Caco-2 (cell line): ENCODE results near the gene LPCAT1. TPM values are rescaled to one million over a fixed set of nuclear protein-coding genes. Genes with fewer than 3 reads are reported as not detected.

Experiments
- BruUV-seq: library from RNA; stranded (reverse); fragments of 400-500 nt; replicated peaks from 2 replicates; lab custom pipeline; 2021; lab: Mats Ljungman, UMichigan
- CTCF ChIA-PET: fragments of 300-600 bp; sonication (Branson Sonifier 250); formaldehyde crosslinking; loops from one replicate; lab custom pipeline; 2022; ENCODE audit warnings: antibody characterized with exemption; lab: Charles Lee
- POLR2A ChIA-PET: fragments of 300-600 bp; sonication (Branson Sonifier 250); formaldehyde crosslinking; loops from one replicate; lab custom pipeline; 2022; ENCODE audit warnings: antibody characterized with exemption; lab: Charles Lee
- DNase-seq, 2 experiments: peaks; one replicate each; pipeline versions ENCODE4 v3.0.0 to v3.0.0-alpha.2; 2020 to 2022
- H3K27me3 ChIP-seq: replicated peaks from 2 replicates; pipeline ENCODE4 v1.6.0; 2011; ENCODE audit warnings: low read length; ENCODE audit not compliant: control insufficient read depth, insufficient read depth
- H3K36me3 ChIP-seq: 2 replicates; pipeline ENCODE4 v1.5.1; 2011; ENCODE audit warnings: low read length; ENCODE audit not compliant: control insufficient read depth, insufficient read depth
- H3K4me1 ChIP-seq: fragments of 250-450 bp; sonication (Bioruptor Pico); 2 replicates; pipeline ENCODE4 v1.5.1; 2020; ENCODE audit warnings: mild to moderate bottlenecking
- H3K4me3 ChIP-seq: 2 replicates; pipeline ENCODE4 v1.5.1; 2011; ENCODE audit warnings: low read depth, mild to moderate bottlenecking, control low read depth, low read length
- H3K9me3 ChIP-seq: fragments of 250-450 bp; sonication (Bioruptor Pico); 2 replicates; pipeline ENCODE4 v1.5.1; 2020; ENCODE audit warnings: mild to moderate bottlenecking, moderate library complexity
- H3K27ac Mint-ChIP-seq: one replicate; pipeline ENCODE4 v1.8.0; 2022; ENCODE audit warnings: mixed read lengths; ENCODE audit not compliant: unreplicated experiment
- H3K27me3 Mint-ChIP-seq: one replicate; pipeline ENCODE4 v1.8.0; 2022; ENCODE audit warnings: mixed read lengths; ENCODE audit not compliant: insufficient read depth, unreplicated experiment
- H3K36me3 Mint-ChIP-seq: one replicate; pipeline ENCODE4 v1.8.0; 2022; ENCODE audit warnings: mild to moderate bottlenecking, mixed read lengths; ENCODE audit not compliant: insufficient read depth, unreplicated experiment
- H3K4me1 Mint-ChIP-seq: one replicate; pipeline ENCODE4 v1.8.0; 2022; ENCODE audit warnings: low read depth, mixed read lengths; ENCODE audit not compliant: unreplicated experiment
- H3K4me3 Mint-ChIP-seq: one replicate; pipeline ENCODE4 v1.8.0; 2022; ENCODE audit warnings: mild to moderate bottlenecking, moderate library complexity, mixed read lengths; ENCODE audit not compliant: unreplicated experiment
- H3K9me3 Mint-ChIP-seq: one replicate; pipeline ENCODE4 v1.8.0; 2022; ENCODE audit warnings: mixed read lengths; ENCODE audit not compliant: unreplicated experiment
- CTCF ChIP-seq, 2 experiments: fragments of 200-600 bp in 1 of 2; IDR thresholded peaks; 1 replicate in 1 of 2; 2 replicates in 1 of 2; pipeline versions ENCODE4 v1.5.1 to v1.8.0; 2011 to 2022; ENCODE audit warnings: antibody characterized with exemption in 1 of 2, control low read depth in 1 of 2, inconsistent platforms in 1 of 2, low read depth in 1 of 2, low read length in 1 of 2, mild to moderate bottlenecking in 1 of 2, moderate library complexity in 1 of 2; ENCODE audit not compliant: insufficient read depth in 1 of 2, severe bottlenecking in 1 of 2, unreplicated experiment in 1 of 2
- intact Hi-C: fragments of 100-400 bp; cut with micrococcal nuclease; formaldehyde crosslinking; loops from one replicate; pipeline ENCODE4 v1.10.0; 2022; ENCODE audit not compliant: unreplicated experiment
- total RNA-seq: library from RNA; stranded (reverse); gene quantifications from 2 replicates; pipeline ENCODE4 v1.2.3, GENCODE V29; 2022

LPCAT1 gene
- total RNA-seq, 1 experiment from 2014 or later = 52.8 TPM

- no peak for DNase-seq
- peaks cover 7% of the 10 kb centered on the region for H3K4me1 Mint-ChIP-seq
- ChIA-PET CTCF (interaction anchor here (1.1 kb wide), 1 partner anchor 58 kb away, joined by 4 read pairs; no protein-coding TSS in a partner anchor), POLR2A (no interaction called here)
- Histone ChIP-seq H3K27me3 (no peaks in the 10 kb centered on the region), H3K4me3 (no peak overlapping the region), H3K9me3 (no peaks in the 10 kb centered on the region), H3K4me1 (0 out of 2 replicates have a peak, but pooled peaks cover 3% of the 10 kb centered on the region), H3K36me3 (no peaks in the 10 kb centered on the region)
- peaks cover 5% of the 10 kb centered on the region for H3K27me3 Mint-ChIP-seq
- H3K9me3 Mint-ChIP-seq = peaks cover 17% of the 10 kb centered on the region
- no TSS peak for BruUV-seq
- H3K36me3 Mint-ChIP-seq = no peaks in the 10 kb centered on the region
- no peak for TF ChIP-seq CTCF (IDR thresholded peaks at IDR 0.05; ENCODE audit: insufficient read depth in 1 of 2, low read depth in 1 of 2, low read length in 1 of 2, severe bottlenecking in 1 of 2, unreplicated experiment in 1 of 2)
- H3K27ac Mint-ChIP-seq = no peak overlapping the region
- H3K4me3 Mint-ChIP-seq = no peak overlapping the region
- intact Hi-C loops = no loop called here
These were observed 85.7 kb downstream of the LPCAT1 start for GRCh38 chr5:1437876-1438559.

DNA sequence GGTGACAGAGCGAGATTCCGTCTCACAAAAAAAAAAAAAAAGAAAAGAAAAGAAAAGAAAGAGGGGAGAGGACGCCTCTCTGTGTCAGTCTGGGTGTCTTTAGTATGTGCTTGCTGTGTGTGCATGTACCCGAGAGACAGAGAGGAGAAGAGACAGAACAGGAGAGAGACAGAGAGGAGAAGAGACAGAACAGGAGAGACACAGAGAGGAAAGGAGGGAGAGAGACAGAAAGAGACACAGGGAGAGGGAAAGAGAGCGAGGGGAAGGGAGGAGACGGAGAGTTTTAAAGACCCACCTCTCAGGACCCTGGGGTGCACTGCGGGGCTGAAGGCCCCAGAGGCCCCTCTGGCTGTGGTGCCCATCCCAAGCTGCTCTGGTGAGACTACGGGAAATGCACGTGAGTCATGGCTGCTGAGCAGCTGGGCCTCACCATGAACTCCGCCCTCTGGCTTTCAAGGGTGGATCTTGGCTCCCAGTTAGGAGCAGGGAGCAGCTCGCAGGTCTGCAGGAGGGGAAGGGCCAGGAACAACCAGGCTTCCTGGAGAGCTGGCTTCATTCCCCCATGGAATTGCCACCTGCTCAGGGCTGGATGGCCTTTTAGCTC is 86.4 kb downstream of the LPCAT1 start:
- ChIA-PET CTCF (interaction anchor here (1.1 kb wide), 1 partner anchor 57 kb away, joined by 4 read pairs; no protein-coding TSS in a partner anchor), POLR2A (no interaction called here)
- Mint-ChIP-seq H3K36me3 (no peaks in the 10 kb centered on the region), H3K4me3 (no peak overlapping the region), H3K27me3 (peaks cover 5% of the 10 kb centered on the region), H3K9me3 (peaks cover 17% of the 10 kb centered on the region), H3K27ac (no peak overlapping the region), H3K4me1 (peaks cover 7% of the 10 kb centered on the region)
- BruUV-seq = no TSS peak
- intact Hi-C loops = no loop called here
- 0 out of 2 replicates have a peak, but pooled peaks cover 3% of the 10 kb centered on the region for H3K4me1 ChIP-seq
- no peaks in the 10 kb centered on the region for H3K36me3 ChIP-seq
- H3K27me3 ChIP-seq = no peaks in the 10 kb centered on the region
- TF ChIP-seq CTCF (IDR thresholded peaks at IDR 0.05; ENCODE audit: insufficient read depth in 1 of 2, low read depth in 1 of 2, low read length in 1 of 2, severe bottlenecking in 1 of 2, unreplicated experiment in 1 of 2) = no peak
- no peaks in the 10 kb centered on the region for H3K9me3 ChIP-seq
- no peak overlapping the region for H3K4me3 ChIP-seq
- DNase-seq = peak; percentile 43 to 61

GRCh38 chr5:1436681-1437080 is 87.1 kb downstream of the LPCAT1 start:
- peaks cover 7% of the 10 kb centered on the region for H3K4me1 Mint-ChIP-seq
- H3K27me3 Mint-ChIP-seq = peaks cover 5% of the 10 kb centered on the region
- no peak for TF ChIP-seq CTCF (IDR thresholded peaks at IDR 0.05; ENCODE audit: insufficient read depth in 1 of 2, low read depth in 1 of 2, low read length in 1 of 2, severe bottlenecking in 1 of 2, unreplicated experiment in 1 of 2)
- no peak overlapping the region for H3K4me3 Mint-ChIP-seq
- ChIA-PET CTCF (no interaction called here), POLR2A (no interaction called here)
- no peak overlapping the region for H3K27ac Mint-ChIP-seq
- no peaks in the 10 kb centered on the region for H3K27me3 ChIP-seq
- no peaks in the 10 kb centered on the region for H3K36me3 Mint-ChIP-seq
- peaks cover 17% of the 10 kb centered on the region for H3K9me3 Mint-ChIP-seq
- no TSS peak for BruUV-seq
- intact Hi-C loops = no loop called here
- H3K9me3 ChIP-seq = no peaks in the 10 kb centered on the region
- H3K36me3 ChIP-seq = no peaks in the 10 kb centered on the region
- H3K4me3 ChIP-seq = no peak overlapping the region
- DNase-seq = no peak
- 0 out of 2 replicates have a peak, but pooled peaks cover 3% of the 10 kb centered on the region for H3K4me1 ChIP-seq
